GM23248 (cell line): Measurements from ENCODE around the gene FGF22.

Experiments used
- EZH2 ChIP-seq: fragments of 200-600 bp; sonication (generic); IDR thresholded peaks from 2 replicates; pipeline ENCODE4 v1.6.1; 2018; ENCODE audit warnings: antibody characterized with exemption, mild to moderate bottlenecking; ENCODE audit not compliant: insufficient read depth, poor library complexity, severe bottlenecking
- EZH2phosphoT487 ChIP-seq: fragments of 200-600 bp; sonication (generic); IDR thresholded peaks from 2 replicates; pipeline ENCODE4 v1.6.1; 2018; ENCODE audit warnings: antibody characterized with exemption, moderate library complexity, mild to moderate bottlenecking, low read depth; ENCODE audit not compliant: insufficient read depth

DNA sequence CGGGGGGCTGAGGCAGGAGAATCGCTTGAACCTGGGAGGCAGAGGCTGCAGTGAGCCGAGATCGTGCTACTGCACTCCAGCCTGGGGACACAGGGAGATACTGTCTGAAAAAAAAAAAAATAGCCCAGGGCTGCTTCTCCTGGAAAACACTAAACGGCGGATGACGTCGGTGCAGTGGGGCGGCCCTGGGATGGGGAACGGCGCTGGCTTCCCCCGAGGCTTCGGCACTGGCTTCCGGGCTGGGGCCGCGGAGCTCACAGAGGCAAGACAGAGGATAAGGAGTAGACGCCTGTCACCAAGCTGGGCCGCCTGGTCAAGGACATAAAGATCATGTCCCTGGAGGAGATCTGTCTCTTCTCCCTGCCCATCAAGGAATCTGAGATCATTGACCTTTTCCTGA is 50.5 kb downstream of the FGF22 start:
- TF ChIP-seq EZH2phosphoT487 (no peak), EZH2 (no peak)
